Upper lobe of left lung (tissue), 4 donors: ENCODE results near the gene CDHR5.

Experiments
- CTCF ChIP-seq, 6 experiments: fragments of 450-650 bp in 4 of 6; fragments of 200-600 bp in 2 of 6; sonication (generic) in 2 of 6; IDR thresholded peaks; one replicate each; pipeline ENCODE4 v1.5.1; 2016 to 2019; ENCODE audit warnings: antibody characterized with exemption in 6 of 6
- POLR2AphosphoS5 ChIP-seq, 2 donors: sonication (generic); formaldehyde crosslinking; IDR thresholded peaks; one replicate each; pipeline ENCODE4 v1.5.1; 2017; ENCODE audit warnings: antibody characterized with exemption in 2 of 2

GRCh38 chr11:616320-617198 lies 8.2 kb downstream of the CDHR5 start:
- TF ChIP-seq CTCF (IDR thresholded peaks at IDR 0.05) (no peak), POLR2AphosphoS5 (IDR thresholded peaks at IDR 0.05) (no peak)
